NCI-H2227 (cell line): ENCODE measurements around the gene C1orf210.

ENCODE experiments used
- DNase-seq: peaks from one replicate; lab custom pipeline; 2025; ENCODE audit not compliant: unreplicated experiment; lab: John Stamatoyannopoulos, UW

Gene C1orf210

DNA sequence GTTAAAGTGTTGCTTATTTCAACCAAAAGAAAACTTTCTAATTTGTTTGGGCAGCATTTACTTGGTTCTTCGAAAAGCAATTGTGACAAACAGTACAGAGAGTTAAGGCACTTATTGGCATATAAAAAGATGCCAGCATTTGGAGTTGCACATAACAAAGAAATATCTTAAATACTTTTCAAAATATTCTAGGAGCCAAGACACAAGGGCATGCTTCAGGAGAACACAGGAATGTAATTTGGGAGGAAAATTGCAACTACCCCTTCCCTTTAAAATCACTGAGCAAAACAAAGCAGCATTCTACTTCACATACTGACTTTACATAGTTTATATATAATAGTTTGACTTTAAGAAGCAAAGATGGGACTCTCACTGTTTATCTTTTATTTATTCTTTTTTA, 10.8 kb upstream of the C1orf210 start:
- DNase-seq, result no peak

DNA sequence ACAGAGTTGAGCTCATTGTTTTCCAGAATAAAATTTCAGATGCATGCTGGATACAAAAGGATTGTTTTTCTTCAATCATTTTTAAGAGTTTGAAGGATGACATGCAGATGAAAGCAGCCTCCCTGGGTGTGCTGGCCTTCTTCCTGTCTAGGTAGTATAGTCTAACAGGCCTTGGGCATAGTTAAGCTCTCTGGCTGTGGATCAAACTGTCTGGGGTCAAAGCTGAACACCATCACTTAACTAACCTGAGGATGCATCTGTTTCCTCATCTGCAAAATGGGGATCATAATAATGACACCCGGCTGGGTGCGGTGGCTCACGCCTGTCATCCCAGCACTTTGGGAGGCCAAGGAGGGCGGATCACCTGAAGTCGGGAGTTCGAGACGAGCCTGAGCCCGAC, 9.4 kb upstream of the C1orf210 start:
- no peak for DNase-seq

DNA sequence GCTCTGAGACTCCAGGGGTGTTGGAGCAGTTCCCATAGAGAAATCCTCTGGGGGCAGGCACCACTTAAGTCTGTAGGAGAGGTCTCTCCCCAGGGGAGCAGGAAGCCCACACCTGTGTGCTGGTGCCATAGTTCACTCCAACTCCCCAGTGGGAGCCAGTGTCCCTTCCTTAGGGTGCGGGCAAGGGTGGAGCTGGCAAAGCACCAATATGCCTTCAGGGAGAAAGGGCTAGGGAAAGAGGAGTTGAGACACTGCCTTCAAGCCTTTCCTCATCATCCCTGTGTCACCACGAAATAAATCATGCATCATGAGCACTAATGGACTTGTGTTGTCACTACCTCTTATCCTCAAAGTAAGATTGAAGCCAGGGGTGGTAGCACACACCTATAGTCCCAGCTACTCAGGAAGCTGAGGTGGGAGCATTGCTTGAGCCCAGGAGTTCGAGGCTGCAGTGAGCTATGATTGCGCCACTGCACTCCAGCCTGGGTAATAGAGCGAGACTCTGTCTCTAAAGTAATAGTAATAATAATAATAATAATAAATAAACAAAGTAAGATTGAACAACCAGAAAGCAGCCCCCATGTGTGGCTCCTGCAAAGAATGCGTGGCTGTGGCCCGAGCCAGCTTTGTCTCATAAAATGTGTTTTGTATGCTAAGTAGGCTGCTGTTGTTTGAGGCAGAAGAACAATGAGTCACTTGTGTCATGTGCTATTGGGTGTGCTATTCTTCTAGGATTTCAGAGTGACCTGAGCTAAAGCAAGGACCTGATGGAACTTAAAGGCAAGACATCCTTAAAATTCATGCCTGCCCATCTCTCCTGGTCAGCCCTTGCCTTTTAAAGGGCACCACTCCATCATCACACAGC, 8.7 kb upstream of the C1orf210 start:
- no peak for DNase-seq

DNA sequence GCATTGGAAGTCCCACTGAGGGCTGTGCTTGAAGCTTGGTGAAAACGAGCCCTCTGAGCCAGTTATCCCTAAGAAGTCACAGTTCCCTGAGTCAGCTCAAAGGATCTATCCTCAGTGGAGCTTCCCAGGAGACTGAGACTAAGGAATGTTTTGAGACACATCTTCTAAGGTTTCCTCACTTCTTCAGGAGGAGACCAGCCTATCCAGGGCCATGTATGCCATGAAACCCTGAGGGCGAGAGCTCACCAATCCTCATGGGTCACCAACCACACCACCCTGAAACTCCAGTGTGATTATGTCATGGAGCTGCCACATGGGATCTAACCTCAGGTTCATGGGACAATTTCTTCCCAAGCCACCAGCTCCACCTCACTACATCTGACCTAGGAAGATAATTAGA, 7.8 kb upstream of the C1orf210 start:
- no peak for DNase-seq

DNA sequence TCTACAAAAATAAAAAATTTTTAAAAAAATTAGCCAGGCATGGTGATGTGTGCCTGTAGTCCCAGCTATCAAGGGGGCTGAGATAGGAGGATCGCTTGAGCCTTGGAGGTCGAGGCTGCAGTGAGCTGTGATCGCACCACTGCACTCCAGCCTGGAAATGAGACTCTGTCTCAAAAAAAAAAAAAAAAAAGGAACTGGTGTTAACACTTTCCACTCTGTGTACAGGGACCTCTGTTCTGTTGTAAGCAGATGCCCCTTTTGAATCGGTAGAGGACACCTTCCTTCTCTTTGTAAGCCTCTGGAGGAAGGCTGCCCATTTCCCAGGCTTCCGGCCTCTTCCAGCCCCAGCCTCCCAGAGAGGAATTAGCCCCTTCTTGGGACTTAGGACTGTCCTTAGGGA, 7.3 kb upstream of the C1orf210 start:
- no peak for DNase-seq

DNA sequence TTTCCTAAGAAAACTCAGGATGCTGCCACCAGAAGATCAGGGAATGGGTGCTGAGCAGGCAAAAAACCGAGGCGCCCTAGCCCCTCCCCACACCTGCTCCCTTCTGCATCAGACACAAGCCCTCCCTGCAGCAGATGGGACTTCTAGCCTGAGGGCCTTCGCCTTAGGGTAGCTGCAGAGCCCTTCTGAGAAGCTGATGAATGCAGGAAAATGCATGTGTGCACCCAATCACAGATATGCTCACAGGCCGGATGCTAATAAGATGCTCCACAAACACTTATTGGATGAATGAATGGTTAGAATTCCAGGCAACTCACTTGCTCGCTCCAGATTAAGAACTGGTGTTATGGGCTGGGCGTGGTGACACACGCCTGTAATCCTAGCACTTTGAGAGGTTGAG, 6.8 kb upstream of the C1orf210 start:
- DNase-seq, result no peak

DNA sequence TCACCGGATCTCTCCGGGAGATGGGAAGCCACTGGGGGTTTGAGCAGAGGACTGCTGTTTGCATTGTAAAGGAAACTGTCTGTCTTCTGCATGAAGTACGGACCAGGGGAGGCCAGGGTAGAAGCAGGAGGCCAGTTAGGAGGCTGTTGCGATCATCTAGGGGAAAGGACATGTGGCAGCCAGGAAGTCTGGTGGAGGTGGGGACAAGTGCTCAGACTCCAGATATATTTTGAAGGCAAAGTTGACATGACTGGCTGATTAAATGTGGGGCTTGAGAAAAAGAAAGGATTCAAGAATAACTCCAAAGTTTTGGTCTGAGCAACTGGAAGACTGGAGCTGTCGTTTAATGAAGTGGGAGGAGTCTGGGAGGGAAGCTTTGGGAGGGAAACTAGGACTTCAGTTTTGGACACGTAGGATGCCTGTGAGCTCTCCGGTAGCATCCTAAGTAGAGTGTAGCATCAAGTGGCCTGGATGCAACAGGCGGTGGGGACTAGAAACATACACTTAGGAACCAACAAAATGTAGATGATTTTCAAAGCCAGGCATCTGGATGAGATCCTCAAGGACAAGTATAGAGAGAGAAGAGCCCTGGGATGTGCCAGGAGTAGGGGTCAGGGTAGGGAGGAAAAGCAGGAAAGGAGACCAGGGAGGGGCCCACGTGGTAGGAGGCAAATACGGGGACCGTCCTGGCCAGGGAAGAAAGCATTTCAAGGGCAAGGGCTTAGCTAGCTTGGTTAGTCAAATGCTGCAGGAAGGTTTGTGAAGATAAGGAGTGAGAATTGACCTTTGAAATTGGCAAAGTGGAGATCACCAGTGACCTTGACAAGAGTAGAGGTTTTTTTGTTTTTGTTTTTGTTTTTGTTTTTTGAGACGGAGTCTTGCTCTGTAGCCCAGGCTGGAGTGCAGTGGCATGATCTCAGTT, 3.7 kb upstream of the C1orf210 start:
- no peak for DNase-seq

DNA sequence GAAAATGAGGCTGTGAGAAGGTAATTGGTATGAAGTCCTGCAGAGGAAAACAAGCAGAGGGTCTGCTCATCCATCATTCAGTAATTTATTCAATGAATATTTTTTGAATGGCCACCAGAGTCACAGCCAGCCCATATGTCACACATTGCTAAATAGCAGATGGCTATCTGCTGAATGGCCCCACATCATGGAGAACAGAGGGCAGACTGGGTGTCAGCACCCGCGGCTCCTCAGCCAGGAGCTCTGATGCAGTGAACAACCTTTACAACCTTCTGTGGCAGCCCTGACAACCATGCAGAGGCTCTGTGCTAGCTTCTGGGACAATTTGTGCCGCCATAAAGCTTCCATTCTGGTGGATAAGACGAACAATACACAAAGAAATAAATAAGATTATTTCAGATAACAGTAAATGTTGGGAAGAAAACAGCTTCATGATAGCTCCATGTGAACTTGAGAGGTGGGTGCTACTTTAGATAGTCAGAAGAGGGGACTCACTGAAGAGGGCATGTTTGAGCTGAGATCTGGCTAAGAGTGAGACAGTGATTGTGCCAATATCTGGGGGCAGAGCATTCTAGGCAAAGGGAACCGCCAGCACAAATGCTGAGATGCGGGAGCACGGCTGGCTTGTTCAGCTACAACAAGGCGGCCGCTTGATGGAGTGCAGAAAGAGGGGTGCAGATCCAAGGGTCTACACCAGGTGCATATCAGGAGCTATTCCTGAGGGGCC, 2.8 kb upstream of the C1orf210 start:
- no peak for DNase-seq

DNA sequence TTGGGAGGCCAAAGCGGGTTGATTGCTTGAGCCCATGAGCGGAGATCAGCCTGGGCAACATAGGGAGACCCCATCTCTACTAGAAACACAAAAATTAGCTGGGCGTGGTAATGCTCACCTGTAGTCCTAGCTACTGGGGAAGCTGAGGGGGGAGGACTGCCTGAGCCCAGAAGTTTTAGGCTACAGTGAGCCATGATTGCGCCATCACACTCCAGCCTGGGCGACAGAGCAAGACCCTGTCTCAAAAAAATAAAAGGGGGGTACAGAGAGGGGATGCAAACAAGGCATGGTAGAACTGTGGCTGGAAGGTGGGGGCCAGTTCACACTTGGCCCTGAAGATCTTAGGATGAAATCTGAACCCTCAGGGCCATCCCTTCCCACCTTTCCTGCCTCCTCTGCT, 1.2 kb upstream of the C1orf210 start:
- DNase-seq, result no peak

DNA sequence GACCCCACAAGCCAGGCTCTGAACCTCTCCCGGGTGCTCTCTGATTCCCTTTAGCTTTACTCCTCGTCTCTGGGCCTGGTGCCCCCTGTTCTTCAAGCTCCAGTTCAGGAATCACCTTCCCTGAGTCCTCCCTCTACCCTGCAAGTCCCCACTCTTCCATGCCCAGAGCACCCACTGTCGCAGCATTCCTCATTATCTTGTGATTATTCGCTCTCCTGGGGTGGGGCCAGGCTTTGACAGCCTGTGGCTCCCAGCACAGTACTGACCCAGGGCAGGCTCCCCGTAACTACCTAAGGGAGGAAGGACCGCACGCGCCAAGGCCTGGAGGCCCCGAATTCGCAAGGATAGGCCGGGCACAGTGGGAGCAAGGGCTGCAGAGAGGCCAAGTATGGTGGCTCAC, 734 bp upstream of the C1orf210 start:
- no peak for DNase-seq

DNA sequence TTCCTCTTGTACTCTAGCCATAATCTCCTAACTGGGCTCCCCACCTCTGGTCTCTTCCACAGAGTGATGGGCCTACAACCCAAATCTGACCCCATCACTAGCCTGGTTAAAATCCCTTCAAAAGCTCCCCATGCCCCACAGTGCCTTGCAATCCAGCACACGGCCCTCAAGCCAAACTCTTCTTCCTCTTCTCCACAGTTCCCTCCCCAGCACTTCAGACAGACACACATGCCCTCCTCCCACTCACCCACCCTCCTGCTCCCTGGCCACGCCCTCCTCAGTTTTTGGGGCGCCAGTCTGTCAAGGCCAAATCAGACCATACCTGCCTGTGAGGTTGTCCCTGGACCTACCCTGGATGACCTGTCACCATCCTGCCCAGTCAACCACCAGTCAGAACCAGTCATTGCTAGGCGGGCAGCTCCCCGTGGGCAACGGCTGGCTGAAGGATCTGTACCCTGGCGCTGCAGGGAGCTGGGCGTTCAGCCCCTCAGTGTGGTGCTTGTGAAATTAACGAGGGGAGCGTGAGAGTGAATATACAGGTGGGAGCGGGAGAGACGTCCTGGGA, 753 bp downstream of the C1orf210 start:
- DNase-seq, result no peak

DNA sequence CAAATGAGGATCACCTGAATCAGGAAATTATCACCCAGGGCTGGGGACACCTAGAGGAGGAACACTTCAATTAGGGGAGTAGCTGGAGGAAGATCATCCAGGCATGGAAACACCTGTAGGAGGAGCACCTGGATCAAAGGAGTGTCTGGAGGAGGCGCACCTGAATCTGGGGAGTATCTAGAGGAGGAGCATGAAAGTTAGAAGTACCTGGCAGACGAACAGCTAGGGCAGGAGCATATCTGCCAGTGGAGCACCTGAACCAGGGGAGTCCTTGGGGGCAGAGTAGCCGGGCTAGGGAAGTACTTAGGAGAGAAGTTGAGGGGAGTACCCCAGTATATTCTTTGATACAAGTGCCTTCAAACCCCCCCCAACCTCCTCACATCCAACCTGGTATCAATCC, 1.3 kb downstream of the C1orf210 start:
- no peak for DNase-seq

DNA sequence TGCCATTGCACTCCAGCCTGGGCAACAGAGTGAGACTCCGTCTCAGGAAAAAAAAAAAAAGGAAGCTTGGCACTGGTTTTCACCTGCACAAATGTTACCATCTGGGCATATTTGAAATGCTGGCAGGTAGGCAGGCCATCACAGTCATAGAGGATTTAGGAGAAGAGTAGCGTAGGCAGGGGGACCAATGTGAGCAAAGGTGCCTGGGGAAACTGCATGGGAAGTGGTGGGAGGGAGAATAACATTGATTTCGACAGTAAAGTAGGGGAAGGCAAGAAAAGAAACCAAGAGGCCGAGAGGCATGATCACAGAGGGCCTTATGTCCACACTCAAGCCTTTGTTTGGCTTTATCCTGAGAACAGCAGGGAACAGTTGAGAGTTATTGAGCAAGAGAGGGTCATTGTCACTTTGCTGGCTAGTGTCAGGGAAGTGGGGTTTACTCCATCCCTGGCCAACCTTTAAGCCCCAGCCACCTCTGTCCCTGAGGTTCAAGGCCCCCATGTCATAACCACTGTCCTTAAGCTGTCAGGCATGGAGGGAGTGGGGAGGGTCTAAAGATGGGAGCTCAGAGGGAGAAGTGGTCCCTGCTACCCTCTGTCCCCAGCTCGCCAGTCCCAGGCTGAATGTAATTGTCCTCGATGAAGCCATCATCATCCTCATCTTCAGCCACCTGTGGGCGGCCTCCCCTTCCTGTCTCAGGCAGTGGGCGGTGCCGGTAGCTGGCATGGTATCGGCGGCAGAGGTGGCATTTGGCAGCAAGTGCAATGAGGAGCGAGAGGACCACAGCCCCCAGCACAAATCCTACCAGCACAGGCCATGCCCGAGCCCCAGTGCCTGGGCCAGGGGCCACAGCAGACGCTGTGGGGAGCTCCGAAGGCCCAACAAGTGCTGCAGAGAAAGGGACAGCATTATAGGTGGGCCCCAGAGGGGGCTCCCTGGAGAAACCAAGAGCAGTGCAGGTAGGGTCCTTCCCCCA, 2.9 kb downstream of the C1orf210 start:
- no peak for DNase-seq

DNA sequence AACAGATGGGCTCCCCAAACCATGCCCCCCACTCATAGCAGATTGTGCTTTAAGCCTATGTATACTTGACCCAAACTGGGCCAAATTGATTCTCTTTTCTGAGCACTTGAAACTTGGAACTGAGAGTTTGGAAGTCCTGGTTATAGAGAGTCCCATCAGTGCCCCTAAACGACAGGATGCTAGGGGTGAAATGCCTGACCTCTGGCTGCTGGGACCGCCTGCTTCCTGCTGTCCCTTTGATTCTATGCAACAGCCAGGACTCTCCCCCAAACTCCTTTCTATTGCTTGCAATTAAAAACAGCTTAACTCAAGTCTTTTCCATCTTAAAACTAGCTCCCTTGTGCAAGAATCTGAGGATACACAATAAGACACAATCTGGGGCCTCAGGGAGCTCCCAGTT, 4.7 kb downstream of the C1orf210 start:
- DNase-seq, result no peak

DNA sequence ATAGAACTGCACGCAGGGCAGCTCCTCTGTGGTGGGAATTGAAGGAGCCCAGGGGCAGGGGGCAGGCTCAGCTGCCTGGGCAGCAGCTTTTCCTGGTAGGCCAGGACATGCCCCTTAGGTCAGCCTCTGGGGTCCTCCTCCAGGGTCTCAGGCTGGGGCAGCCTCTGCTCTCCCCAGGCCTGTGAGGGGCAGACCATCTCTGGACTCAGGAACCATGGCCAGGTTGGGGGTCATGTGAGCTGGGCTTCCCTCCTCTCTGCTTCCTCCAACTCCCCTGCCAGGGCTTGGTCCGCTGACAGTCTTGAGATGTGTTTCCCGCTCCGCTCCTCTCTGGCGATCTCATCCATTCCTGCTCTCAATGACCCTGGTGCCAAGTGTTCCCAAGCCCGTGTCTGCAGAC, 5.7 kb downstream of the C1orf210 start:
- DNase-seq, result no peak

DNA sequence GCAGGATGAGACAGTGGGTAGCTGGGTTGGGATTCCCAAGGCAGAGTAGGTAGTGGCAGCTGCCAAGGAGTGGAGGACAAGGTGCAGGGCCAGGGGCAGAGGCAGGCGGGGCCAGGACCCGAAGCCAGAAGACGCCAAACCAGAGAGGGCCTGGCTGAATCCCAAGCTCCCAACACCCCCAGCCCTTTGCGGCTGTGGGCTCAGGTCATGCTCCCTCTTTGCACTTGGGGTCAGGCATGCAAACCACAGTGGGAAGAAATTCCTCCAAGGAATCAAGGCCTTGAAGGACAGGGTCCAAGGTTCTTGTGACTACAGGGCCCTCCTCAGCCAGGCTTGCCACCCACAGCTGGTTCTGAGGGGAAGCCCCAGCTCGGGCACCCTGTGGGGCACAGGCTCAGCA, 6.2 kb downstream of the C1orf210 start:
- DNase-seq, result no peak

DNA sequence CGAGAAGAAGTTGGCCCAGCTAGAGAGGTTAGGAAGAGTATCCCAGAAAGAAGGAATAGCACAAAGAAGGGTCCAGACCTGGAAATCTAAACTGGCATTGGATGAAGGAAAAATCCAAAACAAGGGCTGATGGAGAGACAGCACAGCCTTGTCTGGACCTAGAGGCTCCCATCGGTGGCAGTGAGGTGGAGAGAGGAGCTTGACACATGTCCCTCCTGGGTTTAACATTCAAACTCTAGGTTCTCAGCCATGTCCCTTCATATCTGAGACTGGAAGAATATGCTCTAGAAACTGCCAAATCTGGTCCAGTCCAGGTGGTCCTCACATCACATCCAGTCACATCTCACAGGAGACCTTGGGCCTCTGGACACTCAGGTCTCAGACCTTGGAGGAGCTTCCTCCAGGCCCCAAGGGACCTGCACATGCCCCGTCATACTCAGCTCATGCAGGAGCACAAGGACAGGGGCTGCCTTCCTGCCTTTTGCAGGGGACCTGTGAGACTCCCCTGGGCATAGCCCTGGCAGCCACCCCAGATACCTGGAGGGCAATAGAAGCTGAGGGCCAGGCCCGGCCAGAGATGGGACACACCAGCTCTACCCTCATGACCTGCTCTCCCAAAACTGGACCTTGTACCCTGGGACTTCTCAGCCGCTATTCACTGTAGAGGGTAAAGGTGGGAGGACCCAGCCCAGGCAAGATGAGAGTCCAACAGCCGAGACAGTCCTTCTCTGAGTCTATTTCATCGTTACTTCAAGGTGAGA, 8.1 kb downstream of the C1orf210 start:
- no peak for DNase-seq

DNA sequence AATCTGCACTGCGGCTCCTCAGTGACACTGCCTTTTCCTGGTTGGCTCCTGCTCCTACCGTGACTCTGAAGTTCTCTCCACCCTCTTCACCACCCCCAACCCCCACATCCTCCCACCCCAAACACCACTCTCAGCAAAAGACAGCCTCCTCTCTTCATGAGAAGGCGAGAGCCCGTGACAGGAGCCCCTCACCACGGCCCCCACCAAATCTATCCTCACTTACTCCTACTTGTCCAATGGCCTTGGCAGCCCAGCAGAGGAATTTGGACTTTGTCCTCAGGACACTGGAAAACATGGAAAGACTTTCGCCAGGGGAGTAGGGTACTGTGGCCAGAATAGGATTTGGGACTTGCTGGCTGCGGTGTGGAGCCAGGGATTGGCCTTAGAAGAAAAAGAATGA, 8.7 kb downstream of the C1orf210 start:
- no peak for DNase-seq
